Esophagus muscularis mucosa (tissue), 3 donors: Measurements from ENCODE around the gene MAN2A1.

Experiments
- CTCF ChIP-seq, 3 experiments: fragments of 200-600 bp in 2 of 3; fragments of 450-650 bp in 1 of 3; sonication (generic) in 2 of 3; IDR thresholded peaks; one replicate each; pipeline ENCODE4 v1.5.1; 2017 to 2019; ENCODE audit warnings: antibody characterized with exemption in 3 of 3, mild to moderate bottlenecking in 2 of 3, moderate library complexity in 1 of 3
- POLR2AphosphoS5 ChIP-seq, 2 donors: sonication (generic); formaldehyde crosslinking; IDR thresholded peaks; one replicate each; pipeline ENCODE4 v1.6.1; 2017; ENCODE audit warnings: antibody characterized with exemption in 2 of 2

- TF ChIP-seq CTCF (IDR thresholded peaks at IDR 0.05), result no peak
- no peak for TF ChIP-seq POLR2AphosphoS5 (IDR thresholded peaks at IDR 0.05)
These were observed 163.7 kb downstream of the MAN2A1 start for GRCh38 chr5:109853377-109853776.
